ENCODE measurements around the gene TRAM1L1.
A peak's percentile ranks its signal among the peaks of the same experiment; 100 is the strongest.

TRAM1L1 gene

GRCh38 chr4:117084866-117085701, at the start of gene TRAM1L1:
TRAM1L1 (minus strand) TSS chr4:117085576; CDS start chr4:117085393, 183 bp downstream.
- in situ Hi-C loops (cut with MboI; ENCODE audit: low sequenced_read_pairs, unreplicated experiment) = no loop called here
- DNase-seq (ENCODE audit: low spot score) = peak; percentile 36
- no peak for TF ChIP-seq CTCF (IDR thresholded peaks at IDR 0.05; ENCODE audit: borderline replicate concordance, control extremely low read depth, extremely low read depth, insufficient read depth, missing control alignments)

GRCh38 chr4:117134386-117134785, 49.0 kb upstream of the TRAM1L1 start:
- peak; percentile 6 for DNase-seq (ENCODE audit: low spot score)
- TF ChIP-seq CTCF (IDR thresholded peaks at IDR 0.05; ENCODE audit: borderline replicate concordance, control extremely low read depth, extremely low read depth, insufficient read depth, missing control alignments) = peak; percentile 41
- in situ Hi-C loops (cut with MboI; ENCODE audit: low sequenced_read_pairs, unreplicated experiment) = no loop called here

- no peak for TF ChIP-seq CTCF (IDR thresholded peaks at IDR 0.05; ENCODE audit: borderline replicate concordance, control extremely low read depth, extremely low read depth, insufficient read depth, missing control alignments)
- in situ Hi-C loops (cut with MboI; ENCODE audit: low sequenced_read_pairs, unreplicated experiment) = no loop called here
- no peak for DNase-seq (ENCODE audit: low spot score)
These were observed 11.5 kb upstream of the TRAM1L1 start for GRCh38 chr4:117096886-117097285.

- in situ Hi-C loops (cut with MboI; ENCODE audit: low sequenced_read_pairs, unreplicated experiment) = no loop called here
- TF ChIP-seq CTCF (IDR thresholded peaks at IDR 0.05; ENCODE audit: borderline replicate concordance, control extremely low read depth, extremely low read depth, insufficient read depth, missing control alignments) = no peak
- no peak for DNase-seq (ENCODE audit: low spot score)
These were observed 11.1 kb upstream of the TRAM1L1 start for GRCh38 chr4:117096462-117096861.

- DNase-seq (ENCODE audit: low spot score) = no peak
- in situ Hi-C loops (cut with MboI; ENCODE audit: low sequenced_read_pairs, unreplicated experiment) = no loop called here
- no peak for TF ChIP-seq CTCF (IDR thresholded peaks at IDR 0.05; ENCODE audit: borderline replicate concordance, control extremely low read depth, extremely low read depth, insufficient read depth, missing control alignments)
These were observed 8.2 kb upstream of the TRAM1L1 start for GRCh38 chr4:117093571-117093970.

GRCh38 chr4:117077760-117078159, 7.6 kb downstream of the TRAM1L1 start:
- in situ Hi-C loops (cut with MboI; ENCODE audit: low sequenced_read_pairs, unreplicated experiment) = no loop called here
- DNase-seq (ENCODE audit: low spot score) = no peak
- TF ChIP-seq CTCF (IDR thresholded peaks at IDR 0.05; ENCODE audit: borderline replicate concordance, control extremely low read depth, extremely low read depth, insufficient read depth, missing control alignments) = no peak

Measured in GM13976 (cell line).